LNCAP (cell line): Measurements from ENCODE around the gene MMP28.

Experiments used
- TF ChIP-seq, protein P1 (sequence below): fragments of 450-650 bp; IDR thresholded peaks from 2 replicates; pipeline ENCODE4 v1.5.1; 2017; ENCODE audit warnings: mild to moderate bottlenecking

Gene MMP28

DNA sequence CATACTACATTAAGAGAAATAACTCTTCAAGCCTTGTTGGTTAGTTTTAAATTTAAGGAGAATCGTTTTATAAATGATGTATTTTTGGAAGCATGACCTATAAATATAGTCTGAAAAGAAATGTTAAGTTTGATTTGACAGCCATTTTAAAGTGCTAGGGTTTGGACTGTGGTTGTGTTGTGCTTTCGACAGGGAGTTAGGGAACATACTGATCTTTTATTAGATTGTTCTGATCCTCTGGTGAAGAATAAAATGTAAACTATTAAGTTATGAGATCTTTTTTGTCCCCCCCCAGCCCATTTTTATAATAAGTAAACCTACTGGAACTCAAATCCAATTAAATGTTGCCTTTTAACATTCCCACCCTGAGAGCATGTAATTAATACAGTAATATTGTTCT is 25.9 kb upstream of the MMP28 start:
- TF ChIP-seq, protein P1, sequence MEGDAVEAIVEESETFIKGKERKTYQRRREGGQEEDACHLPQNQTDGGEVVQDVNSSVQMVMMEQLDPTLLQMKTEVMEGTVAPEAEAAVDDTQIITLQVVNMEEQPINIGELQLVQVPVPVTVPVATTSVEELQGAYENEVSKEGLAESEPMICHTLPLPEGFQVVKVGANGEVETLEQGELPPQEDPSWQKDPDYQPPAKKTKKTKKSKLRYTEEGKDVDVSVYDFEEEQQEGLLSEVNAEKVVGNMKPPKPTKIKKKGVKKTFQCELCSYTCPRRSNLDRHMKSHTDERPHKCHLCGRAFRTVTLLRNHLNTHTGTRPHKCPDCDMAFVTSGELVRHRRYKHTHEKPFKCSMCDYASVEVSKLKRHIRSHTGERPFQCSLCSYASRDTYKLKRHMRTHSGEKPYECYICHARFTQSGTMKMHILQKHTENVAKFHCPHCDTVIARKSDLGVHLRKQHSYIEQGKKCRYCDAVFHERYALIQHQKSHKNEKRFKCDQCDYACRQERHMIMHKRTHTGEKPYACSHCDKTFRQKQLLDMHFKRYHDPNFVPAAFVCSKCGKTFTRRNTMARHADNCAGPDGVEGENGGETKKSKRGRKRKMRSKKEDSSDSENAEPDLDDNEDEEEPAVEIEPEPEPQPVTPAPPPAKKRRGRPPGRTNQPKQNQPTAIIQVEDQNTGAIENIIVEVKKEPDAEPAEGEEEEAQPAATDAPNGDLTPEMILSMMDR, result no peak

DNA sequence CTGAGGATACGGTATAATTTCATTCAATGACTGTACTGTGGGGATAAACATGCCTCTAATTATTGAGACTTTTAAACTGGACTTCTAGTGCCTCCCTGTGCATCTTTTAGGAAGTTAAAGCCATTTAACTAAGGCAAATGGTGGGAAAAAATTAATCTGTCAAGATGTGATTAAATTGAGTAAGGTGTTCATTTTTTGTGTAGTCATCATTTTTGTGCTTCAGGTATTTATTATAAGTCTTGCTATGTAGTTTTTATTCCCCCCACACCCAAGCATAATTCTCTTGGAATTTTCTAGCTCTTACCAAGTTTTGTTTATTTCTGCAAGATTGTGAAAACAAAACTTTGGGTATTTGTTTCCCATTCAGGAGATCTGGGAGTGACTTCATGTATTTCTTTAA is 24.0 kb upstream of the MMP28 start:
- TF ChIP-seq, protein P1, result no peak

DNA sequence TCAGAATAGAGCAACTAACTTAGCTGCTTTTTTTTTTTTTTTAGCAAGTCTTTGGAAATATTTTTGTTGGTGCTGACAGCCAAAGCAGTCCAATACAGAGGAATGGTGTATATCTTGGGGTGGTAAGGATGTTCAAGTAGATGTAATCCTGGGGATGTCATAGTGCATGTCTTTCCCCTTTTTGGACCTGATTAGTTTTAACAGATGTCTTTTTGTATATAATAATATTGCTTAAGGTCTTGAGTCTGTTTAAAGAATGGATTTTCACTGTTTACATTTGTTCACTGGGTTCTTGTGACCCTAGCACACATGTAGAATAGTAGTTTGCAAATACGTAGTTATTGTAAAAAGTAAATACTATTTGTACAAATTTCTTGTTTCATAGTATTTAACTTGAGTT is 21.8 kb upstream of the MMP28 start:
- TF ChIP-seq, protein P1, result no peak

DNA sequence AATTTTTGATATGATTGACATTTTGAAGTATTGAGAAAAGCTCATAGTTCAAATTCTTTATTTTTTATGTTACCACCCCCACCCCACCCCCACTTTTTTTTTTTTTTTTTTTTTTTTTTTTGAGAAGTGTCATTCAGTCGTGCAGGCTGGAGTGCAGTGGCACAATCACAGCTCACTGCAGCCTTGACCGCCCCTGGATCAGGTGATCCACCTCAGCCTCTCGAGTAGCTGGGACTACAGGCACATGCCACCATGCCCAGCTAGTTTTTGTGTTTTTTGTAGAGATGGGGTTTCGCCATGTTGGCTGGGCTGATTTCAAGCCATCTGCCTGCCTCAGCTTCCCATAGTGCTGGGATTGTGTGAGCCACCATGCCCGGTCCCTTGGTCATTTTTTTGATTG is 21.3 kb upstream of the MMP28 start:
- TF ChIP-seq, protein P1, result no peak

DNA sequence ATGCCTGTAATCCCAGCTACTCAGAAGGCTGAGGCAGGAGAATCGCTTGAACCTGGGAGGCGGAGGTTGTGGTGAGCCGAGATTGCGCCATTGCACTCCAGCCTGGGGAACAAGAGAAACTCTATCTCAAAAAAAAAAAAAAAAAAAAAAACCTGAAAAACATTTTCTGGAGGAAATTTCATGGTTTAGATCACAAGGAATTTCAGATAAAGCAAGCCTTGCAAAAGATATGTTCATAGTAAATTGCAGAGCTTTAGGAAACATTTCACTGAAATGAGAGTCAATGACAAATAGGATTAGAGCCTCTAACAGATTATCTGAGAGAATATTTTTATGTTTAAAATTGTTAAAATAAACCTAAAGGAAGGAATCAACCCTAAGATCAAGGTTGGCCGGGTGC is 17.0 kb upstream of the MMP28 start:
- TF ChIP-seq, protein P1, result no peak

DNA sequence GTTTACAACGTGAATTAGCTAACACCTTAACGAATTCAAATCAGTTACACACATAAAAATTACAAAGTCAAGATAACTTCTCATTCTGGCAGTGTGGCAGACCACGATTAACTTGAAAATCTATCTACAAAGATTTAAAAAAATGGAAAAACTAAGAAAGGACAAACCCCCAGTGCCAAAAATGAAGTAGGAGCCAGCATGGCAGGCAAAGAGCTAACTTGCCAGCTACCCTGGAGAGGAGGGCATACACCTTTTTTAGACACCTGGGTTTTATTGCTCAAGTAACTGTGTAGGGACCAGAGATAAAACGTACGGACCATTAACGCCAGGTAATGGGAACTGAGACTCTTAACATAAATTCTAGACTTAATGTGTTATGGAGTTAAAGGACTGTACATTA is 16.3 kb upstream of the MMP28 start:
- TF ChIP-seq, protein P1, result no peak

DNA sequence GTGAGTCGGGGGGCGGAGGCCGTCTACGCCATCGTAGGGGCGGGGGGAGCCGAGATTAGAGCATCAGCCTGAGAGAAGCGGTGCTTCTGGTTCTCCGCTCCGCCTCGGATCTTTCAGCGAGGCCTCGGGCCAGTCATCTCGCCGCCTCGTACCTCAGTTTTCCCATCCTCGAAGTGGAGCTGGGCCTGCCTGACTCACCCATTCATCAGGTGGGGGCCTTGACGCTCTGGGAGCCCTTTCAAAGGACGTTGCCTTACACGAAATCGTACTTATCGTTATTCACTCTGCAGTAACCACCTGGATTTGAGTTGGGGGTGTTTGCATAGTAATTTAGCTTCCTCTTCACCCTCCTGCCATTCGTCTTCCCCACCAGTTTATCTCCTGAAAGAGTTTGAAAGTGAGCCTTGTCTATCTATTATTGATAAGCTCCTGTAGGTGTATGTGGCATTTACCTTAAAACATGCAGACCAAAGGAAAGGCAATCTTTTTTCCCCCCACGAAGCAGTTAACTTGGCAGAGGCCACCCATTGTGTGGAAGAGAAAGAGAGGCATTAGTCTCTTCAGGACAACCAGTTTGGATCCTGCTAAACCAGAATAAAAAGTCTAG is 14.5 kb upstream of the MMP28 start:
- TF ChIP-seq, protein P1, result no peak
